GM23338 (cell line): ENCODE results near the gene ACTBL2. TPM values are rescaled to one million over a fixed set of nuclear protein-coding genes. Genes with fewer than 3 reads are reported as not detected.

ENCODE experiments used
- ATAC-seq: fragments of 200-7000 bp; cut with Tn5 transposase; 3 replicates; pipeline ENCODE4 v1.9.1; 2020
- DNase-seq: peaks from one replicate; pipeline ENCODE4 v3.0.0-alpha.2; 2015; ENCODE audit warnings: low spot score
- H2AFZ ChIP-seq: fragments of 200-600 bp; sonication (generic); 2 replicates; pipeline ENCODE4 v1.8.0; 2016; ENCODE audit warnings: antibody characterized with exemption, mild to moderate bottlenecking, moderate library complexity
- H3F3A ChIP-seq: fragments of 200-600 bp; sonication (generic); replicated peaks from 2 replicates; pipeline ENCODE4 v1.8.0; 2017; ENCODE audit warnings: antibody characterized with exemption, mixed run types, low read depth
- H3K27ac ChIP-seq: fragments of 200-600 bp; sonication (generic); 2 replicates; pipeline ENCODE4 v1.6.1; 2016; ENCODE audit warnings: low read depth
- H3K27me3 ChIP-seq: fragments of 200-600 bp; sonication (generic); 2 replicates; pipeline ENCODE4 v1.8.0; 2016; ENCODE audit warnings: mild to moderate bottlenecking, mixed run types, moderate library complexity; ENCODE audit not compliant: insufficient read depth
- H3K36me3 ChIP-seq: fragments of 200-600 bp; sonication (generic); 2 replicates; pipeline ENCODE4 v1.8.0; 2016; ENCODE audit warnings: mild to moderate bottlenecking; ENCODE audit not compliant: insufficient read depth
- H3K4me1 ChIP-seq: fragments of 200-600 bp; sonication (generic); 2 replicates; pipeline ENCODE4 v1.8.0; 2016; ENCODE audit warnings: mild to moderate bottlenecking, moderate library complexity; ENCODE audit not compliant: insufficient read depth
- H3K4me2 ChIP-seq: fragments of 200-600 bp; sonication (generic); 2 replicates; pipeline ENCODE4 v1.7.1; 2017; ENCODE audit warnings: mixed run types
- H3K4me3 ChIP-seq: fragments of 200-600 bp; sonication (generic); 2 replicates; pipeline ENCODE4 v1.6.1; 2016; ENCODE audit warnings: mixed run types
- H3K79me2 ChIP-seq: fragments of 200-600 bp; sonication (generic); replicated peaks from 2 replicates; pipeline ENCODE4 v1.8.0; 2017; ENCODE audit warnings: mild to moderate bottlenecking; ENCODE audit not compliant: insufficient read depth
- H3K9me2 ChIP-seq: fragments of 200-600 bp; sonication (generic); 2 replicates; pipeline ENCODE4 v1.8.0; 2017; ENCODE audit not compliant: insufficient read depth
- H4K20me1 ChIP-seq: fragments of 200-600 bp; sonication (generic); replicated peaks from 2 replicates; pipeline ENCODE4 v1.8.0; 2017; ENCODE audit warnings: mild to moderate bottlenecking; ENCODE audit not compliant: insufficient read depth
- H3K27ac Mint-ChIP-seq: 2 replicates; pipeline ENCODE4 v1.8.0; 2020; ENCODE audit warnings: inconsistent platforms, mild to moderate bottlenecking, moderate library complexity, mixed read lengths
- H3K27me3 Mint-ChIP-seq: 3 replicates; pipeline ENCODE4 v1.8.0; 2022; ENCODE audit warnings: low read depth, mild to moderate bottlenecking, moderate library complexity, mixed read lengths, inconsistent platforms; ENCODE audit not compliant: insufficient read depth, poor library complexity
- H3K36me3 Mint-ChIP-seq: 3 replicates; pipeline ENCODE4 v1.8.0; 2021; ENCODE audit warnings: low read depth, mild to moderate bottlenecking, inconsistent platforms, moderate library complexity, mixed read lengths
- H3K4me1 Mint-ChIP-seq: 3 replicates; pipeline ENCODE4 v1.8.0; 2020; ENCODE audit warnings: mild to moderate bottlenecking, inconsistent platforms, mixed read lengths
- H3K4me3 Mint-ChIP-seq: 3 replicates; pipeline ENCODE4 v1.8.0; 2021; ENCODE audit warnings: moderate library complexity, mild to moderate bottlenecking, inconsistent platforms, mixed read lengths
- H3K9me3 Mint-ChIP-seq: 3 replicates; pipeline ENCODE4 v1.8.0; 2020; ENCODE audit warnings: moderate library complexity, mild to moderate bottlenecking, inconsistent platforms, mixed read lengths
- CREB1 ChIP-seq: fragments of 250-450 bp; sonication (Bioruptor Pico); IDR thresholded peaks from 2 replicates; pipeline ENCODE4 v1.5.0; 2020; ENCODE audit warnings: low read depth, mild to moderate bottlenecking, moderate library complexity
- CTCF ChIP-seq, 2 experiments: fragments of 200-600 bp in 1 of 2; sonication (generic) in 1 of 2; conservative IDR thresholded peaks; 2 replicates each; pipeline versions ENCODE4 v1.5.1 to v1.6.1; 2016 to 2017; ENCODE audit warnings: antibody characterized with exemption in 2 of 2, low read depth in 2 of 2, mild to moderate bottlenecking in 2 of 2, moderate library complexity in 1 of 2
- REST ChIP-seq: IDR thresholded peaks from one replicate; pipeline ENCODE4 v1.6.1; 2018; ENCODE audit warnings: antibody characterized with exemption; ENCODE audit not compliant: unreplicated experiment
- STAT1 ChIP-seq: IDR thresholded peaks from one replicate; pipeline ENCODE4 v1.6.1; 2016; ENCODE audit warnings: antibody characterized with exemption; ENCODE audit not compliant: unreplicated experiment
- ZNF331 ChIP-seq: fragments of 250-450 bp; sonication (Bioruptor Pico); IDR thresholded peaks from 2 replicates; pipeline ENCODE4 v1.5.0; 2020; ENCODE audit warnings: low read depth, mild to moderate bottlenecking, moderate library complexity
- ZNF462 ChIP-seq: fragments of 250-450 bp; sonication (Bioruptor Pico); IDR thresholded peaks from 2 replicates; pipeline ENCODE4 v1.5.0; 2020; ENCODE audit warnings: mild to moderate bottlenecking, moderate library complexity
- polyA plus RNA-seq: library from polyadenylated mRNA; unstranded; fragments of >200 nt; fragmentation: Nextera tagmentation; extraction: Ambion mirVana; gene quantifications from 2 replicates; pipeline ENCODE4 v1.2.1, GENCODE V29; 2016
- total RNA-seq: library from RNA; depleted of rRNA; stranded (reverse); fragments of >200 nt; shearing (Covaris generic); gene quantifications from 2 replicates; pipeline ENCODE4 v1.2.3, GENCODE V29; 2014

ACTBL2 gene
- total and polyA plus RNA-seq, 2 experiments from 2014 or later, result not detected

- Mint-ChIP-seq H3K9me3 (no peaks in the 10 kb centered on the region), H3K4me3 (no peak overlapping the region), H3K36me3 (no peaks in the 10 kb centered on the region), H3K4me1 (no peaks in the 10 kb centered on the region; the same call in 2 of the 3 replicates), H3K27ac (no peak overlapping the region), H3K27me3 (peaks cover 6% of the 10 kb centered on the region)
- DNase-seq, result no peak
- Histone ChIP-seq H3K36me3 (no peaks in the 10 kb centered on the region), H3K79me2 (no peaks in the 10 kb centered on the region), H3K9me2 (peaks cover 10% of the 10 kb centered on the region), H3K27ac (no peak overlapping the region), H3F3A (no peaks in the 10 kb centered on the region), H2AFZ (no peak overlapping the region), H3K4me3 (no peak overlapping the region), H4K20me1 (no peaks in the 10 kb centered on the region), H3K4me1 (no peaks in the 10 kb centered on the region), H3K27me3 (no peaks in the 10 kb centered on the region), H3K4me2 (no peak overlapping the region)
- no peak for ATAC-seq
- TF ChIP-seq ZNF462 (CRISPR knock-in tag) (no peak), CTCF (conservative IDR thresholded peaks at IDR 0.05; ENCODE audit: low read depth in 2 of 2) (no peak), CREB1 (CRISPR knock-in tag) (no peak), ZNF331 (no peak), REST (no peak), STAT1 (no peak)
Measured at GRCh38 chr5:57447658-57448057, 35.0 kb downstream of the ACTBL2 start.
